AG04450 (cell line): ENCODE data around the gene NKX2-8. TPM values are rescaled to one million over a fixed set of nuclear protein-coding genes. Genes with fewer than 3 reads are reported as not detected.
"Not testable (repeated sequence)": the region's sequence is repeated elsewhere in the genome, so short reads cannot be mapped to it uniquely, and the experiment has no call there.

Experiments
- CTCF ChIA-PET: fragments of 300-600, 350-600 bp; formaldehyde crosslinking; extraction: SDS; loops from one replicate; lab custom pipeline; 2022; ENCODE audit warnings: antibody characterized with exemption, inconsistent platforms; lab: Charles Lee
- POLR2A ChIA-PET: fragments of 350-600 bp; formaldehyde crosslinking; extraction: SDS; loops from one replicate; lab custom pipeline; 2021; ENCODE audit warnings: antibody characterized with exemption, inconsistent platforms; lab: Yijun Ruan, JAX
- DNase-seq: peaks from one replicate; pipeline ENCODE4 v3.0.0-alpha.2; 2011; ENCODE audit warnings: low read depth, low spot score
- H3K27ac ChIP-seq: one replicate; pipeline ENCODE4 v1.5.1; 2012; ENCODE audit warnings: low read depth, low read length, control low read depth
- H3K27me3 ChIP-seq: one replicate; pipeline ENCODE4 v1.6.0; 2012; ENCODE audit warnings: low read length; ENCODE audit not compliant: control insufficient read depth, insufficient read depth
- H3K4me3 ChIP-seq: 2 replicates; pipeline ENCODE4 v1.5.1; 2011; ENCODE audit warnings: mild to moderate bottlenecking, low read depth, low read length, control low read depth
- H3K9me3 ChIP-seq: 2 replicates; pipeline ENCODE4 v1.5.1; 2012; ENCODE audit warnings: low read length; ENCODE audit not compliant: control insufficient read depth, insufficient read depth
- polyA plus RNA-seq: library from polyadenylated mRNA; depleted of rRNA; stranded (reverse); fragments of >200 nt; gene quantifications from 2 replicates; pipeline ENCODE4 v1.2.3, GENCODE V29; 2011; rRNA removed
- TF ChIP-seq, protein P1 (sequence below): IDR thresholded peaks from 2 replicates; pipeline ENCODE4 v1.5.1; 2011; ENCODE audit warnings: low read depth, low read length, control low read depth, inconsistent platforms

NKX2-8 gene
- polyA plus RNA-seq, 1 experiment, result not detected

DNA sequence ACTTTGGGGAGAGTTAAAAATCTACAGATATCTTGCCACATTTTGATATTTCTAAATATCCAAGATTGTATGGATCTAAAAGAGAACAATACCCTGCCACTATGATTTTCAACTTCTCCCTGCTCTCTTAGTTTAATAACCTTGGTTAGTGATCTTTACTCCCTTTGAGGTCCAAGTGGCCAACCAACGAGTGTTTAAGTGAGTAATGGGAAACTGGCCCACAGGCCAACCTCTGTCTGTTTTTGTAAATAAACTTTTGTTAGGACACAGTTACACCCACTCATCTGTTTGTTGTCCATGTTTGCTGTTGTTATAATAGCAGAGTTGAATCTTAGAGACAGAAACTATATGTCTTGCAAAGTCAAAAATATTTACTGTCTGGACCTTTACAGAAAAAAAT lies 31.5 kb downstream of the NKX2-8 start:
- CTCF ChIA-PET, result interaction anchor here (1.2 kb wide), 1 partner anchor 599 kb away, joined by 6 read pairs; no protein-coding TSS in a partner anchor
- no peak overlapping the region for H3K4me3 ChIP-seq
- TF ChIP-seq, protein P1, sequence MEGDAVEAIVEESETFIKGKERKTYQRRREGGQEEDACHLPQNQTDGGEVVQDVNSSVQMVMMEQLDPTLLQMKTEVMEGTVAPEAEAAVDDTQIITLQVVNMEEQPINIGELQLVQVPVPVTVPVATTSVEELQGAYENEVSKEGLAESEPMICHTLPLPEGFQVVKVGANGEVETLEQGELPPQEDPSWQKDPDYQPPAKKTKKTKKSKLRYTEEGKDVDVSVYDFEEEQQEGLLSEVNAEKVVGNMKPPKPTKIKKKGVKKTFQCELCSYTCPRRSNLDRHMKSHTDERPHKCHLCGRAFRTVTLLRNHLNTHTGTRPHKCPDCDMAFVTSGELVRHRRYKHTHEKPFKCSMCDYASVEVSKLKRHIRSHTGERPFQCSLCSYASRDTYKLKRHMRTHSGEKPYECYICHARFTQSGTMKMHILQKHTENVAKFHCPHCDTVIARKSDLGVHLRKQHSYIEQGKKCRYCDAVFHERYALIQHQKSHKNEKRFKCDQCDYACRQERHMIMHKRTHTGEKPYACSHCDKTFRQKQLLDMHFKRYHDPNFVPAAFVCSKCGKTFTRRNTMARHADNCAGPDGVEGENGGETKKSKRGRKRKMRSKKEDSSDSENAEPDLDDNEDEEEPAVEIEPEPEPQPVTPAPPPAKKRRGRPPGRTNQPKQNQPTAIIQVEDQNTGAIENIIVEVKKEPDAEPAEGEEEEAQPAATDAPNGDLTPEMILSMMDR, result no peak
- H3K27me3 ChIP-seq, result peaks cover 1% of the 10 kb centered on the region
- H3K9me3 ChIP-seq, result no peaks in the 10 kb centered on the region
- POLR2A ChIA-PET, result no interaction called here
- DNase-seq, result no peak
- no peak overlapping the region for H3K27ac ChIP-seq

GRCh38 chr14:36544280-36544679 lies 38.1 kb downstream of the NKX2-8 start:
- H3K9me3 ChIP-seq, POLR2A ChIA-PET, H3K27ac ChIP-seq, H3K27me3 ChIP-seq, DNase-seq, H3K4me3 ChIP-seq: not testable (repeated sequence)
- CTCF ChIA-PET, result interaction anchor here (1.9 kb wide), 1 partner anchor 9 kb away, joined by 9 read pairs; no protein-coding TSS in a partner anchor

DNA sequence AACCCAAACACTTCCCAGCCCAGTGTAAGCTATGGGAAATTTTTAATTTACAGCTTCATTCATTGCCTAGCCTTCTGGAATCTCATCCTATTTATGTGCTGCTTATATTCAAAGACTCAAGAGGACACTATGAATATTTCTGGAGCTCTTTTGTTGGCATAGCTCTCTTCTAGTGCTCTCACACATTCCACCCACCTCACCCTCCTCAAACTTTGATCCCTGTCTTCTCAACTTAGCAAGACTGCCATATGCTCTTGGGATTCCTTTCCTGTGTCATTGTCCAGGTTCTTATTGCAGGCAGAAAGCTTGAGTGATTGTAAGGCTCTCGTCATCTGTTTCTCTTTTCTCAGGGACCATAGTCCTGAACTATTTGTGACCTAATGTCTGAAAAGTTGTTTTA lies 44.4 kb downstream of the NKX2-8 start:
- ChIA-PET POLR2A (no interaction called here), CTCF (interaction anchor here (1.0 to 1.5 kb wide), 3 partner anchors 12 to 612 kb away, joined by 3 to 4 read pairs (median 3); no protein-coding TSS in a partner anchor)
- Histone ChIP-seq H3K9me3 (no peaks in the 10 kb centered on the region), H3K27me3 (no peaks in the 10 kb centered on the region), H3K27ac (no peak overlapping the region), H3K4me3 (no peak overlapping the region)
- TF ChIP-seq, protein P1, result no peak
- no peak for DNase-seq

Other genes with a start within 250 kb of the NKX2-8 start
- gene NKX2-1, start 62.4 kb downstream of the NKX2-8 start, polyA plus RNA-seq, result not detected in 2 replicates
- not detected in 2 replicates for gene PAX9, start 79.2 kb upstream of the NKX2-8 start, polyA plus RNA-seq